GM21825 (cell line): ENCODE measurements around the gene PRDX5.

Experiments
- ATAC-seq: cut with Tn5 transposase; IDR thresholded peaks from one replicate; pipeline ENCODE4 v1.9.1; 2021; ENCODE audit warnings: mild to moderate bottlenecking, moderate library complexity; ENCODE audit not compliant: unreplicated experiment

PRDX5 gene

GRCh38 chr11:64359712-64360445 lies 42.0 kb downstream of the PRDX5 start:
- ATAC-seq, result no peak

- no peak for ATAC-seq
Observed at GRCh38 chr11:64360448-64360921, 42.6 kb downstream of the PRDX5 start.

GRCh38 chr11:64361659-64362058 lies 43.7 kb downstream of the PRDX5 start:
- ATAC-seq, result no peak

- no peak for ATAC-seq
Observed at GRCh38 chr11:64362339-64362738, 44.4 kb downstream of the PRDX5 start.

GRCh38 chr11:64364435-64364834 lies 46.5 kb downstream of the PRDX5 start:
- no peak for ATAC-seq

- ATAC-seq, result no peak
Observed at GRCh38 chr11:64364911-64365310, 47.0 kb downstream of the PRDX5 start.

GRCh38 chr11:64366751-64367150 lies 48.8 kb downstream of the PRDX5 start:
- ATAC-seq, result no peak

GRCh38 chr11:64367931-64368672 lies 50.2 kb downstream of the PRDX5 start:
- no peak for ATAC-seq

GRCh38 chr11:64368673-64369074 lies 50.8 kb downstream of the PRDX5 start:
- ATAC-seq, result no peak

GRCh38 chr11:64369440-64370421 lies 51.8 kb downstream of the PRDX5 start:
- ATAC-seq, result no peak

GRCh38 chr11:64371201-64371600 lies 53.3 kb downstream of the PRDX5 start:
- ATAC-seq, result no peak
